Tibial artery (tissue), 4 donors: ENCODE results near the gene SARDH.

Source experiments
- DNase-seq, 2 donors: peaks; one replicate each; pipeline ENCODE4 v3.0.0-alpha.2; 2019
- H3K27ac ChIP-seq, 2 donors: fragments of 200-600 bp; sonication (generic) in 1 of 2; 1 replicate in 1 of 2; 2 replicates in 1 of 2; pipeline ENCODE4 v1.5.1; 2018 to 2019; ENCODE audit warnings: mild to moderate bottlenecking in 1 of 2
- H3K27me3 ChIP-seq, 2 donors: fragments of 200-600 bp; sonication (generic) in 1 of 2; one replicate each; pipeline versions ENCODE4 v1.5.1 to v1.6.0; 2016 to 2019
- H3K36me3 ChIP-seq, 3 donors: fragments of 200-600 bp; sonication (generic) in 2 of 3; one replicate each; pipeline ENCODE4 v1.5.1; 2016 to 2019; ENCODE audit warnings: mild to moderate bottlenecking in 2 of 3
- H3K4me1 ChIP-seq, 4 donors: fragments of 200-600 bp; sonication (generic) in 2 of 4; 1 replicate in 3 of 4; 2 replicates in 1 of 4; pipeline ENCODE4 v1.5.1; 2016 to 2019
- H3K4me3 ChIP-seq, 2 donors: fragments of 200-600 bp; sonication (generic) in 1 of 2; 1 replicate in 1 of 2; 2 replicates in 1 of 2; pipeline ENCODE4 v1.5.1; 2018 to 2019; ENCODE audit warnings: mild to moderate bottlenecking in 2 of 2
- H3K9me3 ChIP-seq, 3 donors: fragments of 200-600 bp; sonication (generic) in 1 of 3; one replicate each; pipeline ENCODE4 v1.5.1; 2016 to 2019
- CTCF ChIP-seq, 2 experiments: fragments of 200-600 bp in 1 of 2; fragments of 450-650 bp in 1 of 2; IDR thresholded peaks; one replicate each; pipeline ENCODE4 v1.5.1; 2017 to 2019; ENCODE audit warnings: antibody characterized with exemption in 2 of 2, mild to moderate bottlenecking in 1 of 2, moderate library complexity in 1 of 2
- intact Hi-C: fragments of 100-400 bp; cut with DNase I; formaldehyde crosslinking; loops from one replicate; pipeline ENCODE4 v1.15.0; 2023; ENCODE audit warnings: low total_unique reads

SARDH gene

GRCh38 chr9:133713960-133714495 is 24.1 kb downstream of the SARDH start:
- no peak for TF ChIP-seq CTCF (IDR thresholded peaks at IDR 0.05)
- H3K4me1 ChIP-seq, result no peaks in the 10 kb centered on the region
- no peaks in the 10 kb centered on the region for H3K36me3 ChIP-seq
- no peaks in the 10 kb centered on the region for H3K9me3 ChIP-seq
- H3K4me3 ChIP-seq, result no peak overlapping the region
- DNase-seq, result peak in 1 of 2 donors; percentile 51
- H3K27me3 ChIP-seq, result peaks cover 0 to 74% of the 10 kb centered on the region in 2 donors
- intact Hi-C loops, result no loop called here
- H3K27ac ChIP-seq, result no peak overlapping the region

- no peaks in the 10 kb centered on the region for H3K9me3 ChIP-seq
- H3K27me3 ChIP-seq, result peaks cover 0 to 70% of the 10 kb centered on the region in 2 donors
- no peaks in the 10 kb centered on the region for H3K36me3 ChIP-seq
- no peak overlapping the region for H3K4me3 ChIP-seq
- TF ChIP-seq CTCF (IDR thresholded peaks at IDR 0.05), result no peak
- H3K4me1 ChIP-seq, result no peaks in the 10 kb centered on the region
- no peak overlapping the region for H3K27ac ChIP-seq
- intact Hi-C loops, result no loop called here
- DNase-seq, result peak in 1 of 2 donors; percentile 60
Observed at GRCh38 chr9:133713150-133713959, 24.8 kb downstream of the SARDH start.

GRCh38 chr9:133712221-133713100 is 25.7 kb downstream of the SARDH start:
- Histone ChIP-seq H3K9me3 (no peaks in the 10 kb centered on the region), H3K36me3 (no peaks in the 10 kb centered on the region), H3K4me3 (no peak overlapping the region), H3K27me3 (peaks cover 0 to 70% of the 10 kb centered on the region in 2 donors), H3K27ac (no peak overlapping the region), H3K4me1 (no peaks in the 10 kb centered on the region)
- peak in 1 of 2 donors; percentile 52 for DNase-seq
- no peak for TF ChIP-seq CTCF (IDR thresholded peaks at IDR 0.05)
- intact Hi-C loops, result no loop called here

- no peak for TF ChIP-seq CTCF (IDR thresholded peaks at IDR 0.05)
- Histone ChIP-seq H3K4me3 (no peak overlapping the region), H3K9me3 (no peaks in the 10 kb centered on the region), H3K27ac (no peak overlapping the region), H3K27me3 (peaks cover 0 to 62% of the 10 kb centered on the region in 2 donors), H3K4me1 (peaks cover 0 to 7% (median 0%) of the 10 kb centered on the region in 4 donors), H3K36me3 (no peaks in the 10 kb centered on the region)
- intact Hi-C loops, result no loop called here
- peak in 1 of 2 donors; percentile 61 for DNase-seq
Observed at GRCh38 chr9:133711428-133712220, 26.5 kb downstream of the SARDH start.
